GM19395 (cell line): ENCODE results near the gene MAP3K9.

Experiments
- ATAC-seq: cut with Tn5 transposase; IDR thresholded peaks from one replicate; pipeline ENCODE4 v1.9.1; 2021; ENCODE audit warnings: mild to moderate bottlenecking, moderate library complexity; ENCODE audit not compliant: unreplicated experiment

MAP3K9 gene

GRCh38 chr14:70788898-70789297 lies 20.4 kb downstream of the MAP3K9 start:
- ATAC-seq = no peak

- ATAC-seq = no peak
Observed at GRCh38 chr14:70785556-70785955, 23.8 kb downstream of the MAP3K9 start.

GRCh38 chr14:70784886-70785285 lies 24.4 kb downstream of the MAP3K9 start:
- ATAC-seq = no peak

GRCh38 chr14:70782361-70782760 lies 27.0 kb downstream of the MAP3K9 start:
- no peak for ATAC-seq

GRCh38 chr14:70780396-70781075 lies 28.8 kb downstream of the MAP3K9 start:
- ATAC-seq = peak; percentile 70

- ATAC-seq = no peak
Observed at GRCh38 chr14:70779667-70780066, 29.6 kb downstream of the MAP3K9 start.

GRCh38 chr14:70776197-70776596 lies 33.1 kb downstream of the MAP3K9 start:
- peak; percentile 72 for ATAC-seq

GRCh38 chr14:70773182-70773862 lies 36.0 kb downstream of the MAP3K9 start:
- no peak for ATAC-seq

- no peak for ATAC-seq
Observed at GRCh38 chr14:70771781-70772212, 37.5 kb downstream of the MAP3K9 start.

GRCh38 chr14:70770490-70770889 lies 38.8 kb downstream of the MAP3K9 start:
- ATAC-seq = no peak

GRCh38 chr14:70759398-70759797 lies 49.9 kb downstream of the MAP3K9 start:
- ATAC-seq = no peak

- no peak for ATAC-seq
Observed at GRCh38 chr14:70755655-70756054, 53.7 kb downstream of the MAP3K9 start.

- ATAC-seq = no peak
Observed at GRCh38 chr14:70754991-70755390, 54.3 kb downstream of the MAP3K9 start.

- no peak for ATAC-seq
Observed at GRCh38 chr14:70753518-70753953, 55.8 kb downstream of the MAP3K9 start.

- ATAC-seq = no peak
Observed at GRCh38 chr14:70748422-70748821, 60.9 kb downstream of the MAP3K9 start.

- no peak for ATAC-seq
Observed at GRCh38 chr14:70744641-70745040, 64.7 kb downstream of the MAP3K9 start.

GRCh38 chr14:70742316-70742715 lies 67.0 kb downstream of the MAP3K9 start:
- no peak for ATAC-seq

GRCh38 chr14:70741482-70741881 lies 67.8 kb downstream of the MAP3K9 start:
- no peak for ATAC-seq

GRCh38 chr14:70735043-70735442 lies 74.3 kb downstream of the MAP3K9 start:
- no peak for ATAC-seq

- no peak for ATAC-seq
Observed at GRCh38 chr14:70731447-70732239, 77.7 kb downstream of the MAP3K9 start.

- ATAC-seq = no peak
Observed at GRCh38 chr14:70730393-70730792, 78.9 kb downstream of the MAP3K9 start.
